ENCODE results near the gene LRRC8C.

- TF ChIP-seq, protein P1, sequence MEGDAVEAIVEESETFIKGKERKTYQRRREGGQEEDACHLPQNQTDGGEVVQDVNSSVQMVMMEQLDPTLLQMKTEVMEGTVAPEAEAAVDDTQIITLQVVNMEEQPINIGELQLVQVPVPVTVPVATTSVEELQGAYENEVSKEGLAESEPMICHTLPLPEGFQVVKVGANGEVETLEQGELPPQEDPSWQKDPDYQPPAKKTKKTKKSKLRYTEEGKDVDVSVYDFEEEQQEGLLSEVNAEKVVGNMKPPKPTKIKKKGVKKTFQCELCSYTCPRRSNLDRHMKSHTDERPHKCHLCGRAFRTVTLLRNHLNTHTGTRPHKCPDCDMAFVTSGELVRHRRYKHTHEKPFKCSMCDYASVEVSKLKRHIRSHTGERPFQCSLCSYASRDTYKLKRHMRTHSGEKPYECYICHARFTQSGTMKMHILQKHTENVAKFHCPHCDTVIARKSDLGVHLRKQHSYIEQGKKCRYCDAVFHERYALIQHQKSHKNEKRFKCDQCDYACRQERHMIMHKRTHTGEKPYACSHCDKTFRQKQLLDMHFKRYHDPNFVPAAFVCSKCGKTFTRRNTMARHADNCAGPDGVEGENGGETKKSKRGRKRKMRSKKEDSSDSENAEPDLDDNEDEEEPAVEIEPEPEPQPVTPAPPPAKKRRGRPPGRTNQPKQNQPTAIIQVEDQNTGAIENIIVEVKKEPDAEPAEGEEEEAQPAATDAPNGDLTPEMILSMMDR (IDR thresholded peaks at IDR 0.05): no peak
- TF ChIP-seq POLR2AphosphoS5 (IDR thresholded peaks at IDR 0.05): no peak
- TF ChIP-seq POLR2A (IDR thresholded peaks at IDR 0.05): no peak
Observed at GRCh38 chr1:89699451-89699986, 66.6 kb downstream of the LRRC8C start.

All from upper lobe of left lung (tissue), 4 donors.